ENCODE measurements around the gene NEDD4L.

DNA sequence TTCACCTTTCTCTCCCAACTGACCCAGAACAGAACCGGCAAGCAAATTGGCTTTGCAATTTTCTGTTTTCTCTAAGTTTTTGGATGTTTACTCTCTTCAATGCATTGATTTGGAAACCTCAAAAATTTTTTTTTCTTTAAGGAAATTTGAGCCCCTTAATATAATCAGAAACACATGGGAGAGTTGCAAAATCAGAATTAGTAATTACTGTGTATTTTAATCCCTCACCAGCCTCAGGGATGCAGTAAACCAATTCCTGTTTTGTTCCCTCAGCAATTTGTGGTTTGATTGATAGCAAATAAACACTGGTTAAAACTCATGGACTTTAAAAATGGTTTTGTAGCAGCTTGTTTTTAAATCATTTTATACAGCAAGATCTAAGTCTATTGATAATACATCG, 281.5 kb downstream of the NEDD4L start:
- TF ChIP-seq, protein P1, sequence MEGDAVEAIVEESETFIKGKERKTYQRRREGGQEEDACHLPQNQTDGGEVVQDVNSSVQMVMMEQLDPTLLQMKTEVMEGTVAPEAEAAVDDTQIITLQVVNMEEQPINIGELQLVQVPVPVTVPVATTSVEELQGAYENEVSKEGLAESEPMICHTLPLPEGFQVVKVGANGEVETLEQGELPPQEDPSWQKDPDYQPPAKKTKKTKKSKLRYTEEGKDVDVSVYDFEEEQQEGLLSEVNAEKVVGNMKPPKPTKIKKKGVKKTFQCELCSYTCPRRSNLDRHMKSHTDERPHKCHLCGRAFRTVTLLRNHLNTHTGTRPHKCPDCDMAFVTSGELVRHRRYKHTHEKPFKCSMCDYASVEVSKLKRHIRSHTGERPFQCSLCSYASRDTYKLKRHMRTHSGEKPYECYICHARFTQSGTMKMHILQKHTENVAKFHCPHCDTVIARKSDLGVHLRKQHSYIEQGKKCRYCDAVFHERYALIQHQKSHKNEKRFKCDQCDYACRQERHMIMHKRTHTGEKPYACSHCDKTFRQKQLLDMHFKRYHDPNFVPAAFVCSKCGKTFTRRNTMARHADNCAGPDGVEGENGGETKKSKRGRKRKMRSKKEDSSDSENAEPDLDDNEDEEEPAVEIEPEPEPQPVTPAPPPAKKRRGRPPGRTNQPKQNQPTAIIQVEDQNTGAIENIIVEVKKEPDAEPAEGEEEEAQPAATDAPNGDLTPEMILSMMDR (optimal IDR thresholded peaks at IDR 0.05 in 1 of 3, IDR thresholded peaks at IDR 0.05 in 1 of 3, conservative IDR thresholded peaks at IDR 0.05 in 1 of 3; ENCODE audit: extremely low read depth in 1 of 3, insufficient read depth in 2 of 3, low read length in 3 of 3), result no peak
- no peak for TF ChIP-seq EZH2 (IDR thresholded peaks at IDR 0.05; ENCODE audit: low read length)

Data from keratinocyte (primary cell).